GM21423 (cell line): ENCODE data around the gene COL12A1.

Experiments used
- ATAC-seq: cut with Tn5 transposase; IDR thresholded peaks from one replicate; pipeline ENCODE4 v1.9.1; 2021; ENCODE audit warnings: mild to moderate bottlenecking, moderate library complexity; ENCODE audit not compliant: unreplicated experiment

COL12A1 gene

DNA sequence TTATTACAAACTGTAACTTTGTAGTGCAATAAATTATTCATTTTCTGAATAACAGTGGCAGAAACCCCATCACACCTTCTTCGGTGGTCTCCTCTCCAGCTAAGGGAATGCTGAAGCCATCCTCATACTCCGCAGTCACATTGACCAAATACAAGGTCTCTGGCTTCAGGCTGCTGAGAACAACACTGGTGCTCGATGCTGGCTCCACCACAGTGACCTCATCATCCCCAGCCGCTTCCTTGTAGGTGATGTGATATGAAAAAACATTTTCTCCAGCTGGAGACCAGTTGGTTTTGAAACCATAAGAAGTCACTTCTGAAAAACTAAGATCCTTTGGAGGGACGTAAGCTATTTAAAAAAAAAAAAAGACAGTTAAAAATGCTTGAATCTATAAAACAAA, 25.0 kb downstream of the COL12A1 start:
- no peak for ATAC-seq

DNA sequence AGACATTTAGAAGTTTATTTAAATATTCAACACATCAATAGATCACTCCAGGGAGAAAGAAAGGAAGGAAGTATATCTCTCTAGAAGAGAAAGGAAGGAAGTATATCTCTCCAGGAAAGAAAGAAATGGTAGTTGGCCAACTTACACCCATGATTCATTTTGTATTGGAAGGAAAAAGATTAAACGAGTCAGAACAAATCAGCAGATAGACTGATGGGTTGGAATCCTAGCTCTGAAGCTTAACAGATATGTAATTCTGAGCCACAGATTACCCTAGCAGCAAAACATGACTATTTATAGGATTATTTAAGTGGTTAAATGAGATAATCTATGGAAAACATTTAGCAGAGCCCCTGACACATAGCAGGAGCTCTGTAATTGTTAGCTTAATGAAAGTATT, 27.1 kb downstream of the COL12A1 start:
- ATAC-seq, result no peak

DNA sequence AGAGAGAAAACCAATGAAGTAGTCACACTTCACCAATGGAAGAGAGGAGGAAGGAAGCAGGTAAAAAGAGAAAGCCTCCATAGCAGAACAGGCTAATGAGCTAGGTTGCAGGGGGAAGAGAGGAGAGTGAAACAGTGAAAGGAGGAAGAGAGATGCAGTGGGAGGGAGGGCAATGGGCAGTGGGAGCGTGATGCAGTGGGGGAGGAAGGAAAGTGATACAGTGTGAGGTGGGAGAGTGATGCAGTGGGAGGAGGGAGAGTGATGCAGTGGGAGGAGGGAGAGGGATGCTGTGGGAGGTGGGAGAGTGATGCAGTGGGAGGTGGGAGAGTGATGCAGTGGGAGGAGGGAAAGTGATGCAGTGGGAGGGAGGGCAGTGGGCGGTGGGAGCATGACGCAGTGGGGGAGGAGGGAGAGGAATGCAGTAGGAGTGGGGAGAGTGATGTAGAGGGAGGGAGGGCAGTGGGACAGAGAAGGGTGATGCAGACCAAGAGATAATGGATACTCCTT, 29.7 kb downstream of the COL12A1 start:
- ATAC-seq, result no peak

DNA sequence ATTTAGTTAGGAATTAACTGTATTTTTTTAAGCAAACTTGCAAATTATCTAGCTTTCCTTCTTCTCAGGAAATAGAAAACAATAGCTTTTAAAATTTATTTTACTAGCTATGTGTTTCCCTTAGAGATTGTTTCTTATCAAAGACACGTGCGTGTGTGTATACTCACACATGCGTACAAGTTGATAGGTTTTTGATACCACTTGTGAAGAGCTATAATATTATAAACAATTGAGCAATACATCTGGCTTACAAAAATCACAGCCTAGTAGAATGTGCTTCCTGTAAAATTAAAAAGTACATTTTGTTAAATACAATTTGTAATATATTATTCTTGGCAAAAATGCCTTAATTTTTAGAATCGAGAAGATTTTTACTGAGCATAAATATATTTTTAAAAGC, 33.9 kb downstream of the COL12A1 start:
- no peak for ATAC-seq

DNA sequence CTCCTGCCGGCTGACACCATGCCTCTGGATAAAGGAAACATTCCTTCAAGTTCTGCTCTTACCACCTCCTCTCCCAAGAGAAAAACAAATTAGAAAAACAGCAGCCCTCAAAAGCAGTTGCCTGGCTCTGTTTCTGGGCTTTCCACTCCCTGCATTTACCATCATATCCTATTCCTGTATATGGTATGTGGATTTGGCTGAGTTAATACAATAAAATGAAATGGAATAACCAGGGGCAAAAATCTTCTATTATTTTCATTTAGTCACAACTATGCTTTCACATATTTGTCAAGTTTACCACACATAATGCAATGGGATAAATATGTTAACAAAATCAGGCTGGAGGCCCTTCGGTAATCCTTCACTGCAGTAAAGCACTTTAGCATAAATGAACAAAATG, 34.3 kb downstream of the COL12A1 start:
- no peak for ATAC-seq

DNA sequence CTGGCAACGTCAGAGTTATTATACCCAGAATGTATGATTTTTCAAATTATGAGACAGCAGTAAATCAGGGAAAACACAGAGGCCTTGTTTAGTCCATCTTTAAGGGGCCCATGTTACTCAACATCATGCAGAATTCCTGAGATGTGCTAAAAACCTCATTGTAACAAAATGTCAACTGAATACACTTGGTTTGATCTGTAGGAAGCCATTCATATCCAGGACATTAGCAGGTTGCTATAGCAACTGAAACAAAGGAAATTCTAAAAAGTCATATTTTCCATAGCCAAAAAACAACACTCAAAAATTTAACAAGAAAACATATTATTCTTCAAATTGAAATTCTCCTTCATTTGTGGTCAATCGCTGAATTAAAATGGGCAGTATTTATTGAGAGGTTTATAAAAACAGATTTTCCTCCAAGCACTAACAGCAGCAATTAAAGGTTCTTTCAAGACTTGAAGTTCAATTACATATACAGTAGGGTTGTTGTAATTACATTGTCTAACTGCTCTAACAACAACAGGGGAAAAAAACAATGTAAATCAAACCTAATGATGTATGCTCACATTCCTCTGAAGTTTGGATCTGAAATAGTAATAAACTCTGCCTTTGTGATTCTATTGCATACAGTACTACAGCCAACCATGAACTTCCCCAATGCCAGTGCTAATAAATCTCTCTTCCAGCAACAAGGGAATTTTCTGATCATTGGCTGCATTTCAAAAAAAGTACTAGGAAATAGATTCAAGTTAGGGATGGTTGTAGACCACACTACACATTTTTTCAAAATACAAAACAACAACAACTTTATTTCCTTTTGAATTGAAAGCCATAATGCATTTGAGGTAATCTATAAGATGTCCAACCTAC, 34.9 kb downstream of the COL12A1 start:
- ATAC-seq, result no peak

DNA sequence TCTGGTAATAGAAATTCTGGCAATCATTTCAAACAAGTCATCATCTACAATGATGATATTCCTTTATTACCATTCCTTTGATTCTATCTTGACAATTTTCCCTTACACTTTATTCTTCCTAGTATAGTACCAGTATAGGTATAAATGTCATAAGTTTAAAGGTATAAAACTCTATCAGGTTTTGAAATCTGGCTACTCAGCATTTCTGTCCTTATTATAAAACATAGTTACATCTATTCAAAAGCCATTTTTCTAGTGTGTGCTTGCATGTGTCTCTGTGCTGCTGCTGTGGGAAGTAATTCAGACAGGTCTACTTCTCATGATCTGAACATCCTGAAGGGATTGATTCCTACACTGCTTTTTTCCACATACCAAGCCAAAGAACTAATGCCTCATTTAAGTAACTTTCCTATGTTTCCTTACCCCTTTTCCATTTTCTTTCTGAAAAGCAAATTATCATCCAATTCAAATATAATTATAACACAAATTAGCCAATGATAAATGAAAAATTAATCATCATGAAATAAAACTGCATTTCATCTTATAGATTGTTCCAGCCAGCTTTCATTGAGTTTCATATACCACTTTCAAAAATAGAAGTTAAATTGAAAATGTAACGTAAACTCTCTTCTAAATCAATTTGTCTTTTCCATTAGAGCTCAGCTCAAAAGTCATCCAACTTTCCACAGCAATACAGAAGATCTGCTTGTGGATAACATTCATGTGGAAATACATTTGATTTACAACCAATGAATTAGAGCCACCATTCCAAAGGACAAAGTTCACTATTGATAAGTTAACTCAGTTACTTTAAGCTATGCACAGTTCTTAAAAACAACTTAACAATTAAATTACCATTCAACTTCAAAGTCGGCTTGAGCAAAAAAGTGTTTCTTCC, 35.9 kb downstream of the COL12A1 start:
- no peak for ATAC-seq

DNA sequence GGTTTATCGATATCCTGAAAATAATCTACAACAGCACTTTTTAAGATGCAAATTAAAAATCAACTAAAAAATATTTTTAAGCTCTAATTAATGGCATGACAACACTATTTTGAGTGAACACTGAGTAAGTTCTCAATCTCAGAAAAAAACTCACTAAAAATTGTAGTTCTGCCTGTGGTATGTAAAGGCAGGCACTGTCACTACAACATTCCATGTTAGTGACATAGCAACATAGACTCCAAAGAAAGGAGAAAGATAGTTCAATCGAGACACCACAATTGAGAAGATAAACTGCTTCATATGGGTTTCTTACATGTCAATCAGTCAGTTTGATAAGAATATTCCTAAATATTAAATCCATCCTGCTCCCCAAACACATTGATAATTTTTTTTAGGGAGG, 38.0 kb downstream of the COL12A1 start:
- ATAC-seq, result no peak

DNA sequence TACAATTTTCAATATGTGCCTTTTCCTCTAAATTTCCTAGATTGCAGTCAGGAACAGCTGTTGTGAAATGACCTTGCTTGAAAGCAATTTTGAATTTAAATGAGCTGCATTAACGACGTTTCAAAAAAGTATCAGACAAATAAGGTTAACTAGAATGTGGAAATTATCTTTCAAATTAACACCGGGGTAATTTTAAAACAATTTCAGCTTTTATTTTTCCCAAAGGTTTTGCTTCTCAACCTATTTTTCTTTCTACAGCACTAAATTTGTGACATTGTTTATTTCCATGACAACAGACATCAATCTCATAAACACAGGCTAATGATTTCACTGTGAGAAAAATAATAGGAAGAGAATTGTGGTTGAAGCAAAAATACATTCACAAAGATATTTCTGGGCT, 38.5 kb downstream of the COL12A1 start:
- ATAC-seq, result no peak

DNA sequence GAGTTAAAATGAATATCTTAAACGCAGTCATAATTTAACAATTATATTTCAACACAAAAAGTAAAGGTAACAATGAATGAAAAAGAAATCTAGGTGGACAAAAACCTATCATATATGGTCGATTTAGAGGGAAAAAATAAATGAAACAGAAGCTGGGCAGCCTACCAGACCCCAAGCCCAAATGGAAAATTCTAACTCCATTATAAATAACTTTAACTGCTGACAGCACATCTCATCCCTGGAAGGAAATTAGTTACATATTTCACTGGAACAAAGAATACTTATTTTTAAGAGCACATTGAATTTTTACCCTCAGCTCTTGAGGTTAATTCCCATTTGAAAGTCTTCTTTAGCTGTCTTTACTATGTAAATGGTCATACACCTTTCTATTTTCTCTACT, 39.1 kb downstream of the COL12A1 start:
- no peak for ATAC-seq

DNA sequence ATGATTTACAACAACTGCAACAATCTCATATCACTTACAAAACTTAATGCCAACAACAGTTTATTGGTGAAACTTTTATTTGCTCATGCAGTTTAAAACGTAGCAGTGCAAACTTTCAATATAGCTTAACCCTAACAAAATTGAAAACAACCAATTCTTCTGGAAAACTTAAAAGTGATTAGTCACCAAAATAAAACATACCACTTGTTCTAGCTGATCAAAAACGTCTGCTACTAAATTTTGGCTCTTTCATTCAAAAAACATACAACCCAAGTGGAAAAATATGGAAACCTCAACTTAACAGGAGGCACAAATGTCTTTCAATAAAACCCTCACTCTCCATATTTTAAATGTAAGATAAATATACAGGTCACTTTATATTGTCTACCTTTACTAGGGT, 39.6 kb downstream of the COL12A1 start:
- ATAC-seq, result no peak

DNA sequence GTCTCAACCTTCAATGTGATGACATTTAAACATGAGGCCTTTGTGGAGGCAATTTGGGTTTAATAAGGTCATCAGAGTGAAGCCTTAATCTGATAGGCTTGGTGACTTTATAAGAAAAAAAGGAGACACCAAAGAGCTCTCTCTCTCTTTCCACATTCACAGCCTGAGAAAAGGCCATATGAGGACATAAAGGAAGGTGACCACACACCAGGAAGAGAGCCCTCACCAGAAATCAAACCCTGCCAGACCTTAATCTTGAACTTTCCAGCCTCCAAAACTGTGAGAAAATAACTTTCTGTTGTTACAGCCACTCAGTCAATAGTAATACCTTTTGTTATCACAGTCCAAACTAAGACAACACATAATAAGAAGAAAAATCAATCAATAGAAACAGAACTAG, 47.7 kb downstream of the COL12A1 start:
- ATAC-seq, result no peak

DNA sequence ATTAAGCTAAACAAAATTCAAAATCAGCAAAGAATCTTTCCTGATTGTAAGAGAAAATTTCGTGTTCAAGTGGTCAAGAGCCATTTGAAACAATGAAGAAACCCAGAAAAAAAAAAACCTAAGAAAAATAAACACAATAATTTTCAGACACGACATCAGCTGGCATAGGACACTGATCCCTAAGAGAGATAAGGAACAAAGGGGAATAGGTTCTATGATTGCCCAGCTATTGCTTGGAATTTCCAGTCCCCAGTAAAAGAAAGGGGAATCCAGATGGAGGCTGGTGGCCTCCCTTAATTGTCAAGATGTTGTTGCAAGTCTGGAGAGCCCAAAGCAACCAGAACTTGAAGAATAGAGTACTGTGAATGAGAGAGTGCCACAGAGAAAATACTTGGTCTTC, 48.5 kb downstream of the COL12A1 start:
- ATAC-seq, result no peak

DNA sequence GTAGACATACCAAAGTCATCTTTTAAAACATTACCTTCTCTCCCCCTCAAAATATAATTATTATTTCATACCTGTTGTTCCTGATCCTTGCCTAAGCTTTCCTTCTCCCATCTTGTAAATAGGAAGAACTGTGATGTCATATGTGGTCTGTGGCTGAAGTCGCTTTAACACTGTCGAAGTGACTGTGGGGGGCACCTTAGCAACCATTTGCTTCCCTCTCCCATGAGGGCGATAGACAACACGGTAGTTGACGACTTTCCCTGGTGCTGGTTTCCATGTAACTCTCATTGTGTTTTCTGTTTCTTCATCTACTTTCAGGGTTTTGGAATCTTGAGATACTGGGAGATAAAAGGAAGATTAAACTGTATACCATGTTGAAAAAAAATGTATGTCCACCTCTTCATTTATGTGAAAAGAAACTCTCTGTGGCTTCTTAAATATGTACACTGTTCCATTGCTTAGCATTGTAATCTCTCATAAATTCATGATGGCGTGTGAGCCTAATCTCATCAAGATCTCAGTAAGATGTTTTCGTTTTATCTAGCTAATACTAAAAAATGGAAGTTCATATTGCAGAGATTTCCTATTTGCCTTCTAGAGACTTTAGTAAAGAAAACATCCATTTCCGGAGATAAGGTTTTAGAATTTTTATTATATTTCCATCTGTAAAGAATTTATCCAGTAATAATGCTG, 49.5 kb downstream of the COL12A1 start:
- ATAC-seq, result no peak

DNA sequence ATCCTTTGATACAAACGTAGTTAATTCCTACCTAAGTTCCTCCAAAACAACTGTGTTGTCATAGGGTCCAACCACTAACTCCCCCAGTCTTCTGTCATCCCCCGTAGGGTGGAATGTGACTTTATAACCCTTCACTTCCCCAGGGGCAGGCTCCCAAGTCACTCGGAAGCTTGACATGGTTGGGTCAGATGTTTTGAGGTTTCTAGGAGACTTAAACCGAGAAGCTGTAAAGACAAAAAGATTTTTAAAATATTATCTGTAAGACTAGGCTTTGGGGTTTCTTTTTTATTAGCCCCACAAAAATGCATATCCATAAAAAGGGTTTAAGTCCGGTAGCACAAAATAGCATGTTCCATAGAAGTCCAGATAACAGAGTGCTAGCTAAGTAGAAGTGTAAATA, 50.2 kb downstream of the COL12A1 start:
- ATAC-seq, result no peak

DNA sequence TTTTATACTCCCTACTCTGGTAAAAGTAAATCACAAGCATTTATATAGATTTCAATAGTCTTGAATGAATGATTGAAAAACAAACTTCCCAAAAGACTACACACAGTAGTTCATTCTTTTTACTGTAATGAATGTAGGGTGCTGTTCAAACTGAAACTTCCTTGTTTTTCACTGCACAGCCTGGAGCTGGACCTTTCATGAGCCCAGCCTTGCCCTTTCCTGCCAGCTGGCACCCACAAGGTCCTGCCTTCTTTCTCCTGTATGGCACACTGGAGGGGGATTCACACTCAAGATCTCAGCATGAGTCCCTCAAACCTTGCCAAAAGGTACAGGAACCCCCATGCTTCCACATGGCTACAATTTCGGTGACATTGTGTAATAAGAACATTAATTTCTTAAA, 50.9 kb downstream of the COL12A1 start:
- ATAC-seq, result no peak

DNA sequence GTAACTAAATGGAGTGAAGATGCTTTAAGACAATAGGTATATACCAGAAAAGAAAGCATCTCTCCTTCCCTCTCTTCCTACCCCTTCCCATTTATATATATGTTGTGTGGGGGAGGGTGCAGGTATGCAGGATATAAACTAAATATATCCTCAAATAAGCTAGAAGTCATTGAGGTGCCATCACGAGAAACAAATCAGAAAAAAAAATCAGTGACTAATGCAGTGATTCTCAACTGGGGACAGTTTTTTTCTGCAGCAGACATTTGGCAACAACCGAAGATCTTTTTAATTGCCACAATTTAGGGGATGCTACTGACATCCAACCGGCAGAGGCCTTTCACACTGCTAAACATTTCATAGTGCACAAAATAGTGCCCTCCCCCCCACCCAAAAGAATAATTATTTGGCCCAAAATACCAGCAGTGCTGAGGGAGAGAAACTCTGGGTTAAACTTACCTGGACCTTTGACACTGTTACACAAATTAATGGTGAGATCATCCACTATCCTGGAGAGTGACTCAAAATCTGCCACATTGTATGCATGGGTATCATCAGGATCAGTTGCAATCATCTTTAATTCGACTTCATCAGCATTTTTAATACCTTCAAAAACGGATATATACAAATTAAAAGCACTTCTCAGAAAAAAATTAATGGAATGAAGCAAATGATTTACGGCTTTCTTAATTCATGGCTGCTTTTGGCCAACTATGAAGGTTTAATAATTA, 55.0 kb downstream of the COL12A1 start:
- ATAC-seq, result no peak

DNA sequence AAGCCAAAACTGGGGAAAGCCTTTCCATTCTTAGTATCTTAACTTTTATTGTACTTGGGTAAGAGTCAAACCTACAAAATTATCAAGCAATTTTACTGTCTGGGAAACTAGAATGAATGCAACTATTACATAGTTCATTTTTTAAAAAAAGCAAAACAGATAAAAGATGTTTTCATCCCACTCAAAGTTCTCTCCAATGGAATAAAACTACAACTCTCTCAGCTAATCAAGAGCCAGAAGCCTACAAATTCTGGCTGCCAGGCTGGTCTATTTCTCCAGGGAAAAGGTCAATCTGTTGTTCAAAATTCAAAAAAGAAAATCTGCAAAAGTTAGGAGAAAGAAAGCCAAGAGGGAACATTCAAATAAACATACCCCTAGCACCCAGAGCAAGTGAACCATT, 56.2 kb downstream of the COL12A1 start:
- no peak for ATAC-seq

DNA sequence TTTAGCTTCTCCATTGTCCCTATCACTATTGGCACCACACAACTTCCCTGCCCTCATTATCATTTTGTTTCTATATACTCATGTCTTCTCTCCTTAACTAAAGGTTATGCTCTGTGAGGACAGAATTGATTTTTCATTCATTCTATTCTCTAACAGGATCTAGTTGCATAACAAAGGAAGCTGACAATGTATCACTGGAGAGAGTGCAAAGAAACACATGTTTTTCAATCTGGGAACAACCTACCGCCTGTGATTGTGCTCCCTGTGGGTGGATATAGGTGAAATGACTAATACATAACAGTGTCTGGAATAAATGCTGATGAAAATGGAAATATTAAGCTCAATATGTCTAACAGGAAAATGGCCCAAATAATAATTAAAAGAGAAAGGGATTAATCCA, 56.6 kb downstream of the COL12A1 start:
- no peak for ATAC-seq

DNA sequence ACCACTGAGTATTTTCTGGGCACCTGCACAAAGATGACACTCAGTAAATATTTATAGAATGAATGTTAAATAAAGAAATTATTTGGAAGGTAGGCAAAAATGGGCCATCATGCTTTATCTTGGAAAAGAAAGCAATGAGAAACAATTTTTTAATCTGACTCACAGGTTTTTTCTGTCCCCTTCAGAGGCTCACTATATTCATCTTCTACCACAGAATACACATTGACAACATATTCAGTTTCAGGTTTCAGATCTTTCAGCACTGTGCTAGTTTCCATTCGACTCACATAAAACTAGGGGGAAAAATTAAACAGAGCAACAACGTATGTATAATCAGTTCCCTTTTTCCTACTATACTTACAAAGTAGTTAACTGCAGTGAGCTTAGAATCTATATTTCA, 58.3 kb downstream of the COL12A1 start:
- peak; percentile 94 for ATAC-seq

DNA sequence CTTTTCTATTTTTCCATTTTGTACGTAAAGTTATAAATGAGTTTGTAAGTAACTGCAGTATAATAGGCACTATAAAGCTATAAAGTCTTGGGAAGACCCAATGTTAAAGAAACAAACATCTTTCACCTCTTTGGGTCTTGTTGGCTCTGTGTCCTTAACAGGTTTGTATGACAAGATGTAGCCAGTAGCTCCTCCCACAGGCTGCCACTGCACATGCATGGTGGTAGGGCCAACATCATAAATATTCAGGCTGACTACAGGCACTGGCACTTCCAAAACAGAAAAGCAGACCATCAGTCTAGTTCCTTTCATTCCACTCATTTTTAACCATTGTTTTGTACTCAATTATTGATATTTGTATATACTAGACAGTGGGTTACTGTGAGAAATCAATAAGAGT, 59.9 kb downstream of the COL12A1 start:
- ATAC-seq, result no peak
